Suppressor macrophage (primary cell): ENCODE results near the gene WDR93.

Experiments used
- DNase-seq, 4 experiments: peaks; one replicate each; pipeline ENCODE4 v3.0.0-alpha.2; 2020 to 2022

WDR93 gene

DNA sequence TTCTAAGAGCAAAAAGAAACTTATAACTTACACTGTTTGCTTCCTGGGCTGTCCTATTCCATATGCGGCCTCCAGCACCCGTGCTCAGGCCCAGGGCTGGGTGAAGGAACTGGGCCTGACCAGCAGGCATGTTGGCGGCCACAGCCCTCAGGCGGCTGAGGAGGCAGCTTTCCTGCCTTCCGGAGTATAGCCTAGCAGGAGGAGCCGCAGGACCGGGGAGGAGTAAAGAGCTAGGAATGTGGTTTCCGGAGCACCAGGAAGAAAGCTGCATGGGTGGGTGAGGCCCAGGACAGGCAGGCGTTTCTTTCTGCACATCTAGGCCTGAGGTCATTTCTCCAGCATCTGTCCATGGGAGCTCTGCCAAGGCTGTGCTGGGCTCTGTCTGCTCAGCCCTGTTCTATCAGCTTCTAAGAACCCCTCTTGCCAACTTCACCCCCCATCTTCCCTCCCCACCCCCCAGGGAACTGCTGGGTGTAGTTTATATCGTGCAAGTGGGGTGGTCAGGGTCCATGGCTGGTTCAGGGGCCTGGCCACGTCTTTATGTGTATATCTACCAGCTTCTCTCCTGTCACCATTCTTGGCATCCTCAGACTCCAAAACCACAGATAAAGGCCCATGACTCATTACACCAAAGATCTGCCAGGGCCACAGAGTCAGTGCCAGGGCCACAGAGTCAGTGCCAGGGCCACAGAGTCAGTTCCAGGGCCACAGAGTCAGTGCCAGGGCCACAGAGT is 27.6 kb upstream of the WDR93 start:
- peak; percentile 37 to 56 (median 42) for DNase-seq

DNA sequence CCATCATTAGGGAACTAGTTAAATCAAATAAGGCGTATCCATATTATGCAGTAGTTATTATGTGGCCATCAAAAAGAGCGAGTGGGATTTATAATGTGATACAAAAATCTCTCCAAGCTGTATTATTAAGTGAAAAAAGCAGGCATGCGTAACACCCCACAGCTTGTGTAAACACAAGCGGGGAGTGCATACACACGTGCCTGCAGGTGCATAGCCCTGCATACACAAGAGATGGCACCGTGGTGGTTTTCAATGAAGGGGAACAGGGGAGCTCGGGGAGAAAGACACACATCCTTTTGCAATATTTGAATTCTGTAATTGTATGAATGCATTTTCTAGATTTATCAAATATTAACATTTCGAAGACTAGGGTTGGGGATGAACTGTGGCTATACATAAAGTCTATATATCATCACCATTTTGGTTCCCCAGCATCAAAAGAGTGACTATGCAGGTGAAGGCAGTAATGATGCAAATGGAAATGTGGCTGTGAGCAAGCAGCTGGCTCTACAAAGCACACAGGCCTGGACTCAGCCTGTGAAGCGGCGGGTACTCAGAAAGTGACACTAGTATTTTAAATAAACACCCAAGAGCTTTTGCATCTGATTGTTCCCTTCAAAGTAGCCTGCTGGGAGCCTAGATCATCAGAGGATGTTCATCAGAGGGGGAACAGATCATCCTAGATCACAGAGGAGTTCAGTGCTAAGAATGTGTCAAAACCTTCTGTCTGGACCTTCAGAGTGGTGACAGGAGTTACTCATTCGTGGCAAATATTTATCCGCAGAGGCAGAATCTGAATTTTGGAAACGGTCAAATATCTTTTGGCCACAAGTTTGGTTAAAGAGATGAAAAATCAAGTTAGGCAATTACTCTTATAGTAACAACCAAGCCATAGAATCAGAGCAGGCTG is 25.9 kb upstream of the WDR93 start:
- no peak for DNase-seq

DNA sequence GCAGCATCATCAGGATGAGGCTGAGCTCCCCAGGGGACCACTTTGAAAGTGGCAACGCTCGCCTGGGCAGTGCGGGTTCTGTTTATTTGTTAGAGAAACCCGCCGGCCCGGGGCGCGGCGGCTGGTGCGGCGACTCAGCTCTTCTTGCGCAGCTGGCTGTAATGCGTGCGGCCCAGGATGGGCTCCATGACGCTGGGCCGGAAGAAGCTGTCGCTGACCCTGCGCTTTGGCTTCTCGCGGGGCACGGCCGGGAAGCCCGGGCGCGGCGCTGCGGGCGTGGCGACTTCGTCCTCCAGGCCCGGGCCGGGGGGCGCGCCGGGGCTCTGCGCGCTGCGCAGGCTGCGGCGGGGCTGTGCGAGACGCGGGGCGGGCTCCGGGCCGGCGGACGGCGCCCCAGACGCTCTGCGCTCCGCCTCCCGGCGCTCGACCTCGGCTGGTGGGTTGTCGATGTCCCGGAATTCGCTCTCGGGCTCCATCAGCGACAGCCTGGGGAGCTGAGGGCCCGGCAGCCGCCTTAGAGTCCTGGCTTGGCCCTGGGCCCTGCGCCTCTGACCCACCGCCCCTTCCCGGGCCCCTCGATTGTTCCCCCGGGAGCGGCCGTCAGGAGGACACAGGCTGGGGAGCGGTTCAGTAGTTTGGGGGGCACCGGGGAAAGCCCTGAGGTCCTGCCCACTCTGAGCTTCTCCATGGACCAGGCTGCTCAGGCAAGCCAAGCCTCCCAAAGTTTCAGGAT is 25.0 kb upstream of the WDR93 start:
- DNase-seq, result peak; percentile 69 to 85 (median 77)

DNA sequence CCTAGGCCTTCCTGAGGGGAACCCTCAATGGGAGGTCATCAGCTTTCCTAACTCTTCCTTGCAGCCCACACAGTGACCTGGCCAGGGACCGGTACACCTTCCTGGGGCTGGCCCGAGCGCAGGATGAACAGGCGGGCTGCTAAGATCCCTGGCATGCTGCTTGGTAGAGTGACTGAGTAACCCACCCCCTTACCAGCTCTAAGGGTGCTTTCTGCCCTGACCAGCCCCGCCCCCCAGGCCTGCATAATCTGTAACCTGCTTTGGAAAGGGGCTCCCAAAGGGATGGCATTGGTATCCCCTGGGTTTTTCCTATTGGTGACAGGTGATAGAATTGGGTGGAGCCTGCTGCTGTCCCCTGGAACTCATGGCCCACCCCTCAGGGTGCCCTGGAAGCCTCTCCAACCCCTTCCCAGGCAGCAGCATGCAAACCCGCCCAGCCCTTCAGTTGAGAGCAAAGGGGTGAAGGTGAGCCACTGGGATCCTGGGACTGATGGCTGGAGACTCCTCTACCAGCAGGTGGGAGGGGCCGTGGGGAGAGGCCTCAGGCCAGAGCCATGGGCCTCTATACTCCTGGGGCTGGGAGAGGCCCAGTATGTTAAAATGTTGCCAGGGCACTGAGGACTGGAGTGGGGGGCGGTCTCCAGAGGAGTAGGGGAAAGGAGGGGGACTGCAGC is 24.3 kb upstream of the WDR93 start:
- no peak for DNase-seq

DNA sequence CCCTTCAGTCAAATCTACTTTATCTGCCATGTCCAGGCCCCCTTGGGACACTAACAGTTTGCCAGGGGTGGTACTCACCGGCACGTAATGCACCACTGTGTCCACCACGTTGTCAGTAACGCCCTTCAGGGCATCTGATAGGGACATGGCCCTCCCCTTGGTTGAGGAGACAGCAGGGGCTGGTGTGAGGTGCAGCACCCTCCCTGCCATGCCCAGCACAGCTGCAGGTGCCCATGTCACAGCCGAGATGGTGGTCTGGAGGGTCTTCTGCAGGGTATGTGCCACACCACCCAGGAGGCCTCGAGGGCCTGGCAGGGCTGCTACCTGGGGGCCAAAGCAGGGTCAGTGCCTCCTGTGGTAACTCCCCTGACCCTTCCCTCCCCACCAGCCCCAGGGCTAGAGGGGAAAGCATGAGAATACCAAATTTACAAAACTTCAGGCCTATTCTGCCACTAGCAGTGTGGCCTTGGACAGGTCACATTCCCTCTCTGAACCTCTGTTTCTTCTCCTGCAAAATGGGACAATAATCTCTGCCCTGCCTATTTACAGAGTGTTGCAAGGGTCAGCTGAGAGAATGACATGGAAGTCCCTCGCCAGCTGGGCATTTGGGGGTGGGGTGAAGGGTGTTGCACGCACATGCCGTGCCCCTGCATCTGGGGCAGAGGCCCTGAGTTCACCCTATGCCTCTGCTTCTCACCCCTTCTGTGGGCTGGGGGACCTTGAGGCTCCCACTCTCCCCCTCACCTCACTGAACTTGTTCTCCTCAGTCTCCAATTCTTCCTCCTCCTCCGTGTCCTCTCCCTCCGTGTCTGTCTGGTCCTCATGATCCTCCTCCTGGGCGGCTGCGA is 23.5 kb upstream of the WDR93 start:
- no peak for DNase-seq

DNA sequence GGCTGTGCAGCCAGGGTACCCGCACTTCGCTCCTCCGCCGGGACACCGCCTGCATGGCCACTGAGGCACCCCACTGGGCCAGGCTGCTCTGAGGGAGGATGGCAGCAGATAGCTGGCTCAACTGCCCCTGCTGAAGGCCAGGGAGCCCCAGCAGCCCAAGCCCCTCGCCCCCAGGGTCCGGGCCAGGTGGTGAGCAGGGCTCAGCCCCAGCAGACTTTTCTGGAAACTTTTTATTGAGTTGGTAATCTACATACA is 23.0 kb upstream of the WDR93 start:
- no peak for DNase-seq

DNA sequence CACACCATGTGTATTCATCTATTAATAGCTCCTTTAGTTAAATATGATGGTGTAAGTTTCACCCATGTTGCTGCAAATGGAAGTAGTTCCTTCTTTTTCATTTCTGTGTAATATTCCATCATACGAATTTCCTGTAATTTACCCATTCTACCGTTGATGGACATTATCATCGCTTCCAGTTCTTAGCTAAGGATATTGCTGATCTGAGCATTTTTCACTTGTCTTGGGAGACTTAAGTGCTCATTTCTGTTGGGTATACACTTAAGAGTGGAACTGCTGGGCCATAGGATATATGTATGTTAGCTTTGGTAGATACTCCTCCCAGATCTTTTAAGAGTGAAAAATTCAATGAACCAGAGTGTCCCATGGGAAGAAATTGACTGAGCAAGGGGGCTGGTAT is 22.4 kb upstream of the WDR93 start:
- DNase-seq, result no peak

DNA sequence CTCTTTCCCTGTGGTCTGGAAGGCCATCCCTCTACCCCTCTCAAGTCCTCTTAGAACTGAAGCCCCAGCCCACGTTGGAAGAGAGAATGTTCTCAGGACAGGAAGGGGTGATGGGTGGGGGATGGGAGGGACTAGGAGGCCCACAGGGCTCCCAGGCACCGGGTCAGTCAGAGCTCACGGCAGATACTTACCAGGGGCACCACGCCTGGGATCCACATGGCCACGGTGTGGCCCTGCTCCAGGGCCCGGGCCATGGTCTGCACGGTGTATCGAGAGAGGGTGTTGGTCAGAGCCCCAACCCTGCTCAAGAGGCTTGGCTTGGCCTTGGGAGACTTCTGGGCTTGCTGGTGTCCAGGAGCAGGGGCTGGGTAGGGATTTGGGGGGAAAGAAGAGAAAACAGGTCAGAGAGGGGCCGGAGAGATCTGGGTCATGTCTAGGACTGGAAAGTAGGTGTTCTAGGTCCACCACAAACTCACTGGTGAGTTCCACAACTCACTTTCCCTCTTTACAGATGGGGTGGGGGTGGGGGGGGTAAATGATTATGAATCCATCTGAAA is 21.2 kb upstream of the WDR93 start:
- no peak for DNase-seq

DNA sequence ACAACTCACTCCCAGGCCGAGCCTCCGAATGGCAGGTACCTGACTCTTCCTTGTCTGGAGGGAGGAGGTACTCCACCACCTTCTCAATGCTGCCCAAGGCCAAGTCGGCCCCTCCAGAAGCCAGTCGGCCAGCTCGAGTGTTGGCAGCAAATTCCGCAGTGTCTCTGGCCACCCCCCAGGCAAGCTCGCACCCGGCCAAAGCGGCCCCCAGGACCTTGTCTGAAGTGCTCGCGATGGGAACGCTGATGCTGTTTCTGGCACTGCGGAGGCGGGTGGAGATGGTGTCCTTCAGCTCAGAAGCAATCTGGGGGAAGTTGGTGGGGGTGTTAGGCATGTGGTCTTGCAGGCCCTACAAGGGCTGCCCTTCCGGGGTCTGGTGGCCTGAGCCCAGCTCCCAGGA is 20.7 kb upstream of the WDR93 start:
- DNase-seq, result no peak

DNA sequence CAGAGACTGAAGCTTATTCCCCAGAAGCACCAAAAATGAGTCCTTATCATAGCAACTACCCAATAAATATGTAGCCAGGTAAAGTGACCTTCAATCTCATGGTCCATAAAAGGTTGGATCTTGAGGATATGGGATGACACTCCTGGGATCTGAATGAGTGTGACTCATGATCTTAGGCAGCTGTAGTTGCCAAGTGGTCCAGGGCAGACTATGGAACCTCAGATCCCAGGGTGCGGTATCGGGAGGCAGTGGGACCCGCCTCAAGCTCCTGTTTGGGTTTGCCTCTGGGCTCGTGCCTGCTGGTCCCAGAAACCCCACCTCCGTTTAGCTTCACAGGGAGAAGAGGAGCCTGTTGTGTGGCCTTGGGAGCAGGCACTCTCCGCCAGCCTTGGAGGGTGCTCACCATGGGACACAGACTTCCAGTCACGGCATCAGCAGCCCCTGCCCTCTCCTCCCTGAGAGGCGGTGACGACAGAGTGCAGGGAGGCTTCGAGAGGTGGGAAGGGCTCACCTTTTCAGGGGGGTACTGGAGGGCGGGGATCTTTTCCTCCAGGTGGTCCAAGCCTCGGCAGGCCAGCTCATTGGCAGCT is 19.5 kb upstream of the WDR93 start:
- no peak for DNase-seq

DNA sequence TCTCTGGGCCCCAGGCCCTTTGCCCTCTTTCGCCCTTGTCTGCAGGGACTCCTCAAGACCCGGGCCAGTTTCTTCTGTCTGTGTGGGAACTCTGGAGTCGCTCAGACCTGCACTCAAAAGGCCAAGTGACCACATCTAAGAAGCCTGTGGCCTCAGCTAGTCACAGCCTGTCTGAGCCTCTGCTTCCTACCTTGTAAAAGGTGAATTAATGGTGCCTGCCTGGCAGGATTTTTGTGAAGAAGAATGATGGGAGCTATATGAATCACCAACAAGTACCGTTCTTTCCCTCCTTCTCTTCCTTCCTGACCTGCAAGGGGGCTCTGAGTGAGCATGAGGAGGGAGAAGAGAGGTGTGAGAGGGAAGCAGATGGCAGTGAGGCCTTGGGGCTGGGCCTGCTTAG is 18.9 kb upstream of the WDR93 start:
- DNase-seq, result no peak

DNA sequence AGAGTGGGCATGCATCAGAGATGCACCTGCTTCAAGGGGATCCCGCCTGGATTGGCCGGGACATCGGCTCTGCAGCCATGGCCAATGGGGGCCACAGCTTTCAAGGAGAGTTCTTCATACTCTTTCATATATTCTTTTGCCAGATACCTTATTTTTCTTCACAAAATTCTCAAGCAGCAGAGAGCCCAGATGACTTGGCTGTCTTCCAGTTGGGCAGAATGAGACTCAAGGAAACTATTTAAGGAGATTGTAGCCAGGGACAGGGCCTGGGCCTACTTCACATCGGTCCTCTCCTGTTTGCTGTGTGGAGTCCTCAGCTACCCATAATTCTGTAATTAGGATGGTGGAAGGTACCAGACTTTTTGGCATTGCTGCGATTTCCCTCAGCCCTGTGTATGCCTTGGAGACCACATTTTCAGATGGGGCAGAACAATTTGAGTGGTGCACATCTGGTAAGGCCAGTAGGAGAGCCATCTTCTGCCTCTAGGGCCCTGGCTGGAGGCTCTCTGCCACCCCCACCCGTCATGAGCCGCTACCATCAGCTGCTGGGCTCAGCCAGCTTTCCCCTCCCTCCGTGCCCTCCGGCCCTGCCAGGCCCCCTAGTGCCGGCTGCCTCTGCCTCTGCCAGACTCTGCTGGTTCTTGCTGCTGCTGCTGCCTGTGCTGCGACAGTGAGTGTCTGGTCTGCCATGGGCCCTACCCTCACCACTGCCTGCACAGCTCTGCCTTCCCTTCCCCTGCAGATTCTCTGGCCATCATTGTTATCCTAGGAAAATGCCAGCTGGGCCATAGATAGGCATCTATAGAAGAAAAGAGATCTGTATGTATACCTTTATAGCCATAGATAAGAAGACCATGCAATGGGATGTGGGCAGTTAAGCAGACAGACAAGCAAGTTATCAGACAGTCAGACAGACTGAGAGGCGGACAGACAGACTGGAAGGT is 18.1 kb upstream of the WDR93 start:
- no peak for DNase-seq

DNA sequence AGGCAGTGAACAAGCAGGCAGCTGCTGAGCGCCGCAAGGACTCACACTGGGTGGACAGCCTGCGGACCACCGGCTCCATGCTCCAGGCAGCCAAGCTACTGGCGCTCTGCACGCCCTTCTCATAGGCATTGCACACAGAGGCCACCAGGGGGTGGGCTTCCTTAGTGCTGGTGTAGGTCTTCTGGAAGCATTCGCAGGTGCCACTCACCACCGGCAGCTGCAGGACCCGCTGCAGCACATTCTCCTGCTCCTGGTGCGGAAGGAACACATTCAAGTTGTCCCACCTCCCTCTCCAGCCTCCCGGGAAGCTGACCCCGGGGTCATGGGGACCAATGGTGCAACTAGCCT is 17.5 kb upstream of the WDR93 start:
- DNase-seq, result peak in 3 of 4 experiments; percentile 22 to 38 (median 28)

DNA sequence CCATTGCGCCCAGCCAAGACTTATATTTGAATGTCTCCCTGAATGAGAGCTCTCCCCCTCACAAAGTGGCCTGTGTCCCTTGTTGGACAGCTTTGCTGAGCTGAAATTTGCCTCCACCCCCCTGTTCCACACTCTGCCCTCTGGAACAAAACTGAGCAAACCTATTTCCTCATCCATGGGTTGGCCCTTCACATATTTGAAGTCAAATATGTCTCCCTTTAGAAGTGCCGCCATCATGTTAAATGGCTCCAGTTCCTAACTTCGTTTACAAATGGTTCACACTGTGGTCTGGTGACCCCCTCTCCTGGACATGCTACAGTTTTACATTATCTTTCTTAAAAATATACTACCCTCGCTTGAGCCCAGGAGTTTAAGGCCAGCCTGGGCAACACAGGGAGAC is 16.1 kb upstream of the WDR93 start:
- no peak for DNase-seq

DNA sequence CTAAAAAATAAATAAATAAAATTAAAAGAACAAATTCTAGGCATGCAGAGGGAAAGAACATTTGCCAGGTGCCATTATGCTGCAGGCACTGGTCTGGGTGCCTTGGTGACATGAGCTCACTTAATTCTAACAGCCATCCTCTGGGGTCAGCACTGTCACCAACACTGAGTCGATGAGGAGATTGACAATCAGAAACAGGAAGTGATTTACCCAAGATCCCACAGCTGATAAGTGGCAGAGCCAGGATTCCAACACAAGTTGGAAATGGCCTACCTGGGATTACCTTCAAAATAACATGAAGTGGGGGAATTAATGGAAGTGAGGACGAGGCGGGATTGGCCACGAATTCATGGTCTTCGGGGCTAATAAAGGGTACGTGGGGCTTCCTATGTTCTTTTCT is 15.0 kb upstream of the WDR93 start:
- DNase-seq, result no peak

DNA sequence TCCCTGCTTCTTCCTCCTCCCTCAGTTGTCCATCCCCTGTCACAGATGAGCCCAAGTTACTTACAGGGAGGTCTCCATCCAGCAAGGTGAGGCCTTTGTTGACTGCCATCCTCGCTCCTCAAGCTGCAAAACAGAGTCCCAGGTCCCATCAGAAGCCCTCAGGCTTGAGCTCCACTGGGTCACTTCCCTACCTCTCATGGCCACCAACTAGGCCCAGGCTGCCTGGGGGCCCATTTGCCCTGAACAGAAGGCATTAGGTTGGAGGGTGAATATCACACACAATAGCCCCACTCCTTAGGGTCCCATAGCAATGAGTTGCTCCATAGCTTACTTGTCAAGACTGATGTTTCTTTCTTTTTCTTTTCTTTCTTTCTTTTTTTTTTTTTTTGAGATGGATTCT is 13.2 kb upstream of the WDR93 start:
- no peak for DNase-seq

DNA sequence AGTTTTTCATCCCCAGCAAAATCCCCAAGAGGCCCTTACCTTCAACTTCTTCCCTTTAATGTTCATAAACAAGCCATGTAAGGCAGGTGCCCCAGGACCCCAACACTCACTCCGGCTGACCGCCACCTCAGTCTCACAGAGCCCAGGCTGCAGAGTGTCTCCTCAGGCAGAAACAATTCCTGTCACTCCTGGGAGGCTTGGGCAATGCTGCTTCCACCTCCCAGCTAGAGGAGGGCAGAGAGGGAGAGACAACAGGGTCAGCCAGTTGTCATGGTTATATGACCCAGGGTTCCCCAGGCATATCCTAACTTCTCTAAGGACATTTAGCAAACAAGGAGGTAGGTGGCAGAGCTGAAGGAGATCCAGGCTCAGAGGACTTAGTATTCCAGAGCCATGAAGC is 11.4 kb upstream of the WDR93 start, which contains the start of gene PLIN1:
Gene PLIN1, minus strand, starts transcription at position 156 of the 400 bp plus-strand sequence. CDS start 1,878 bp downstream, outside the sequence.
- no peak for DNase-seq

DNA sequence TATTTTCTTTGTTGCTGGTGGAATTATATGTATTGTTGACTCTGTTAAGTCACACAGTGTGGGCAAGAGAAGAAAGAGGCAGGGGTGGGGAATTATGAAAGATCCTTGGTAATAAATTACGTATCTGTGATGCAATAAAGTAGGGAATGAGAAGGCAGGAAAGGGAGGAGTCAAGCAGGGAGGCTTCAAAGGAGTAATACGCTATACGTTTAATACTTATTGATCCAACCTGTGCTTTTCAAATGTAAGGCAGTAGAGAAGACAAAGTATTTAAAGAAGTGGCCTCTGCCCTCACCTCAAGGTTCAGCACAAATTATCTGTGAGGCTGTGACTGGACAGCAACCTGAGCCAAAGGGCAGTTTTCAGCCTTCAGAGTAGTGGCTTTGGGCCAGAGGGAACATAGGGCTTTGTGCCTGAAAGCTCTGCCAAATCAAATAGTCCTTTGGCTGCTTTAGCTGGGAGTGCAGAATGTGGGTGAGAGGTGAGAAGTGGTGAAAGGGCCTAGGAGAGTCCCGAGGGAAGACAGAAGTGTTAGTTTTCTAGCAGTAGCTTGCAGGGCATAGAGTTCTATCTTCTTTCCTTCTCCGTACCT is 10.2 kb upstream of the WDR93 start:
- no peak for DNase-seq

DNA sequence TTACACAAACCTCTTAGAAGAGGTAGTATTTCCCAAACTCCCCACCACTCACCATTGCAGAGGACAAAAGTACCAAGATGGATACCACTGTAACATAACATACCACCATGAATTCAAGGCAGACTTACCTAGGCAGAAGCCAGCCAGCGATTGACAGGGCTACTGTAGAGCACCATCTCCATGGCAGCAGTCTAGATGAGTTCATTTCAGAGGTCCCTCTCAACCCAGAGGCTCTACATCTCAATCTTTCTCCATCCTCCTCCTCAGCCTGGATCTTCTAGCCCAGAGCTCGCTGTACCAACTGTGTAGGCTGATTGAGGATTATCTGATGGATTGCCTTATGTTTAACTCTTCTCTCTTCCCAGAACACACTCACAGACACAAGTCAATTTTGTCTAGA is 9.5 kb upstream of the WDR93 start:
- DNase-seq, result no peak

DNA sequence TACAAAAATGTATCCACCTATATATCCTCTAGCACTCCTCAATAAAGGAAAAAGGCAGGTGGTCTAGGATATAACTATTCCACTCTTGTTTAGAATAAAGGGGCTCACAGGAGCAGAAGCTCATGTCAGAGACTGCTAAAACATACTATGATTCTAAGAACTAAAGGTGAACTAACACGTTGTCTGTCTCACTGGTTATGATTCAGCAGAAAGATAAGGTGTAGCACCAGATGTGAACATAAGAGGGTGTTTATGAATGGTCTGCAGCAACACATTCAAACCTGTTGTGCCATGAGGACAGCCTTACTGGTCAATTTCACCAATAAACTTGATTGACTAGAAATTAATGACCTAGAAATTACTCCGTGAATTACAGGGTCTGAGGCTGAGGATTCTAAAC is 4.6 kb upstream of the WDR93 start:
- DNase-seq, result no peak
